GM23338 (cell line): ENCODE results near the gene S100A7. TPM values are rescaled to one million over a fixed set of nuclear protein-coding genes. Genes with fewer than 3 reads are reported as not detected.
A peak's percentile ranks its signal among the peaks of the same experiment; 100 is the strongest.

Source experiments
- ATAC-seq: fragments of 200-7000 bp; cut with Tn5 transposase; 3 replicates; pipeline ENCODE4 v1.9.1; 2020
- DNase-seq: peaks from one replicate; pipeline ENCODE4 v3.0.0-alpha.2; 2015; ENCODE audit warnings: low spot score
- H2AFZ ChIP-seq: fragments of 200-600 bp; sonication (generic); 2 replicates; pipeline ENCODE4 v1.8.0; 2016; ENCODE audit warnings: antibody characterized with exemption, mild to moderate bottlenecking, moderate library complexity
- H3F3A ChIP-seq: fragments of 200-600 bp; sonication (generic); replicated peaks from 2 replicates; pipeline ENCODE4 v1.8.0; 2017; ENCODE audit warnings: antibody characterized with exemption, mixed run types, low read depth
- H3K27ac ChIP-seq: fragments of 200-600 bp; sonication (generic); 2 replicates; pipeline ENCODE4 v1.6.1; 2016; ENCODE audit warnings: low read depth
- H3K27me3 ChIP-seq: fragments of 200-600 bp; sonication (generic); 2 replicates; pipeline ENCODE4 v1.8.0; 2016; ENCODE audit warnings: mild to moderate bottlenecking, mixed run types, moderate library complexity; ENCODE audit not compliant: insufficient read depth
- H3K36me3 ChIP-seq: fragments of 200-600 bp; sonication (generic); 2 replicates; pipeline ENCODE4 v1.8.0; 2016; ENCODE audit warnings: mild to moderate bottlenecking; ENCODE audit not compliant: insufficient read depth
- H3K4me1 ChIP-seq: fragments of 200-600 bp; sonication (generic); 2 replicates; pipeline ENCODE4 v1.8.0; 2016; ENCODE audit warnings: mild to moderate bottlenecking, moderate library complexity; ENCODE audit not compliant: insufficient read depth
- H3K4me2 ChIP-seq: fragments of 200-600 bp; sonication (generic); 2 replicates; pipeline ENCODE4 v1.7.1; 2017; ENCODE audit warnings: mixed run types
- H3K4me3 ChIP-seq: fragments of 200-600 bp; sonication (generic); 2 replicates; pipeline ENCODE4 v1.6.1; 2016; ENCODE audit warnings: mixed run types
- H3K79me2 ChIP-seq: fragments of 200-600 bp; sonication (generic); replicated peaks from 2 replicates; pipeline ENCODE4 v1.8.0; 2017; ENCODE audit warnings: mild to moderate bottlenecking; ENCODE audit not compliant: insufficient read depth
- H3K9me2 ChIP-seq: fragments of 200-600 bp; sonication (generic); 2 replicates; pipeline ENCODE4 v1.8.0; 2017; ENCODE audit not compliant: insufficient read depth
- H4K20me1 ChIP-seq: fragments of 200-600 bp; sonication (generic); replicated peaks from 2 replicates; pipeline ENCODE4 v1.8.0; 2017; ENCODE audit warnings: mild to moderate bottlenecking; ENCODE audit not compliant: insufficient read depth
- H3K27ac Mint-ChIP-seq: 2 replicates; pipeline ENCODE4 v1.8.0; 2020; ENCODE audit warnings: inconsistent platforms, mild to moderate bottlenecking, moderate library complexity, mixed read lengths
- H3K27me3 Mint-ChIP-seq: 3 replicates; pipeline ENCODE4 v1.8.0; 2022; ENCODE audit warnings: low read depth, mild to moderate bottlenecking, moderate library complexity, mixed read lengths, inconsistent platforms; ENCODE audit not compliant: insufficient read depth, poor library complexity
- H3K36me3 Mint-ChIP-seq: 3 replicates; pipeline ENCODE4 v1.8.0; 2021; ENCODE audit warnings: low read depth, mild to moderate bottlenecking, inconsistent platforms, moderate library complexity, mixed read lengths
- H3K4me1 Mint-ChIP-seq: 3 replicates; pipeline ENCODE4 v1.8.0; 2020; ENCODE audit warnings: mild to moderate bottlenecking, inconsistent platforms, mixed read lengths
- H3K4me3 Mint-ChIP-seq: 3 replicates; pipeline ENCODE4 v1.8.0; 2021; ENCODE audit warnings: moderate library complexity, mild to moderate bottlenecking, inconsistent platforms, mixed read lengths
- H3K9me3 Mint-ChIP-seq: 3 replicates; pipeline ENCODE4 v1.8.0; 2020; ENCODE audit warnings: moderate library complexity, mild to moderate bottlenecking, inconsistent platforms, mixed read lengths
- CREB1 ChIP-seq: fragments of 250-450 bp; sonication (Bioruptor Pico); IDR thresholded peaks from 2 replicates; pipeline ENCODE4 v1.5.0; 2020; ENCODE audit warnings: low read depth, mild to moderate bottlenecking, moderate library complexity
- EZH2 ChIP-seq: fragments of 200-600 bp; sonication (generic); IDR thresholded peaks from one replicate; pipeline ENCODE4 v1.8.0; 2017; ENCODE audit warnings: antibody characterized with exemption, mild to moderate bottlenecking, low read depth; ENCODE audit not compliant: unreplicated experiment
- EZH2phosphoT487 ChIP-seq: fragments of 200-600 bp; sonication (generic); IDR thresholded peaks from one replicate; pipeline ENCODE4 v1.8.1; 2018; ENCODE audit warnings: antibody characterized with exemption; ENCODE audit not compliant: unreplicated experiment
- JUNB ChIP-seq: IDR thresholded peaks from one replicate; pipeline ENCODE4 v1.6.1; 2016; ENCODE audit warnings: antibody characterized with exemption; ENCODE audit not compliant: unreplicated experiment
- NANOG ChIP-seq: IDR thresholded peaks from 2 replicates; pipeline ENCODE4 v1.6.1; 2016; ENCODE audit warnings: antibody characterized with exemption, borderline replicate concordance
- POLR2AphosphoS5 ChIP-seq: IDR thresholded peaks from 2 replicates; pipeline ENCODE4 v1.6.1; 2016; ENCODE audit warnings: antibody characterized with exemption, low read depth
- STAT1 ChIP-seq: IDR thresholded peaks from one replicate; pipeline ENCODE4 v1.6.1; 2016; ENCODE audit warnings: antibody characterized with exemption; ENCODE audit not compliant: unreplicated experiment
- ZNF114 ChIP-seq: fragments of 250-450 bp; sonication (Bioruptor Pico); IDR thresholded peaks from 2 replicates; pipeline ENCODE4 v1.5.0; 2020; ENCODE audit warnings: mild to moderate bottlenecking, moderate library complexity
- ZNF331 ChIP-seq: fragments of 250-450 bp; sonication (Bioruptor Pico); IDR thresholded peaks from 2 replicates; pipeline ENCODE4 v1.5.0; 2020; ENCODE audit warnings: low read depth, mild to moderate bottlenecking, moderate library complexity
- polyA plus RNA-seq: library from polyadenylated mRNA; unstranded; fragments of >200 nt; fragmentation: Nextera tagmentation; extraction: Ambion mirVana; gene quantifications from 2 replicates; pipeline ENCODE4 v1.2.1, GENCODE V29; 2016
- total RNA-seq: library from RNA; depleted of rRNA; stranded (reverse); fragments of >200 nt; shearing (Covaris generic); gene quantifications from 2 replicates; pipeline ENCODE4 v1.2.3, GENCODE V29; 2014
- TF ChIP-seq, protein P1 (sequence below): IDR thresholded peaks from one replicate; pipeline ENCODE4 v1.6.1; 2018; ENCODE audit warnings: antibody characterized with exemption; ENCODE audit not compliant: unreplicated experiment
- TF ChIP-seq, protein P2 (sequence below): IDR thresholded peaks from 2 replicates; pipeline ENCODE4 v1.6.1; 2016; ENCODE audit warnings: antibody characterized with exemption
- TF ChIP-seq, protein P3 (sequence below): fragments of 250-450 bp; sonication (Bioruptor Pico); IDR thresholded peaks from 2 replicates; pipeline ENCODE4 v1.5.0; 2020; ENCODE audit warnings: mild to moderate bottlenecking, moderate library complexity
- TF ChIP-seq, protein P4 (sequence below), 2 experiments: fragments of 200-600 bp in 1 of 2; sonication (generic) in 1 of 2; conservative IDR thresholded peaks; 2 replicates each; pipeline versions ENCODE4 v1.5.1 to v1.6.1; 2016 to 2017; ENCODE audit warnings: antibody characterized with exemption in 2 of 2, low read depth in 2 of 2, mild to moderate bottlenecking in 2 of 2, moderate library complexity in 1 of 2

Gene S100A7
- total and polyA plus RNA-seq, 2 experiments from 2014 or later, result not detected

DNA sequence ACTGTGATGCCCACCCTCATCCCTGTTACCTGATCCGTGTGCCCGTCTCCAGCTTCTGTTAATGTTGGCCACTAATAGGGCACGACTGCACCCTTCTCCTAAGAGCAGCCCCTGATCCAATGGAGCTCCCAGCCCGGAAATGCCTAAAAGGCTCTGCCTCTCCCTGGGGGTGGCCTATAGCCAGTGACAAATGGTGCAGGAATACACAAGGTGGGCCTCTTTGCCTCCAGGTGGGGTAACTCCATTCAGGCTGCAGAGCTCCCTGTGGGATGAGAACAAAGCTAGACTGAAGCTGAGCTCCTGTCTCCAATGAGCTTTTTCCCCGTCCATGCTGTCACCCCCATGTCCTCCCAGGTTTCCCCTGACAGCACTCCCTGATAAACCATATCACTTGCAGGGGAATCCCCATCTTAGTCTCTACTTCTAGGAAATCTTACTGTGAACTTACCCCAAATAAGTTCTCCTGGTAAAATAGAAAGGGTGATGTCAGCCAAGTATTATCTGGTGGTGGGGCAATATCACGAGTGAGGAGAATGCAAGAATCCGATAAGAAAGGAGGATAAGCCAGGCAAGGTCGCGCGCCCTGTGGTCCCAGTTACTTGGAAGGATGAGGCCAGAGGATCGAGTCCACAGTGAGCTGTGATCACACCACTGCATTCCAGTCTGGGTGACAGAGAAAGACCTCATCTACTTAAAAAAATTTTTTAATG, 25.6 kb downstream of the S100A7 start:
- H3K9me3 Mint-ChIP-seq, result no peaks in the 10 kb centered on the region; the same call in 1 of the 3 replicates
- H3K9me2 ChIP-seq, result no peaks in the 10 kb centered on the region

More for the DNA sequence above, 25.6 kb downstream of the S100A7 start:
- H3K36me3 Mint-ChIP-seq, result no peaks in the 10 kb centered on the region
- Histone ChIP-seq H3K4me3 (no peak overlapping the region), H4K20me1 (no peaks in the 10 kb centered on the region), H3K27ac (no peak overlapping the region), H3K27me3 (no peaks in the 10 kb centered on the region), H3F3A (no peaks in the 10 kb centered on the region), H3K4me1 (no peaks in the 10 kb centered on the region), H2AFZ (0 out of 2 replicates have a peak overlapping the region, but pooled peaks have one; percentile 14), H3K36me3 (no peaks in the 10 kb centered on the region), H3K79me2 (no peaks in the 10 kb centered on the region), H3K4me2 (no peak overlapping the region)
- no peak overlapping the region for H3K27ac Mint-ChIP-seq
- H3K27me3 Mint-ChIP-seq, result peaks cover 8% of the 10 kb centered on the region
- no peak for DNase-seq
- no peak overlapping the region for H3K4me3 Mint-ChIP-seq
- ATAC-seq, result no peak
- no peaks in the 10 kb centered on the region; the same call in 2 of the 3 replicates for H3K4me1 Mint-ChIP-seq
- no peak for TF ChIP-seq CREB1 (CRISPR knock-in tag)
- TF ChIP-seq, protein P1, sequence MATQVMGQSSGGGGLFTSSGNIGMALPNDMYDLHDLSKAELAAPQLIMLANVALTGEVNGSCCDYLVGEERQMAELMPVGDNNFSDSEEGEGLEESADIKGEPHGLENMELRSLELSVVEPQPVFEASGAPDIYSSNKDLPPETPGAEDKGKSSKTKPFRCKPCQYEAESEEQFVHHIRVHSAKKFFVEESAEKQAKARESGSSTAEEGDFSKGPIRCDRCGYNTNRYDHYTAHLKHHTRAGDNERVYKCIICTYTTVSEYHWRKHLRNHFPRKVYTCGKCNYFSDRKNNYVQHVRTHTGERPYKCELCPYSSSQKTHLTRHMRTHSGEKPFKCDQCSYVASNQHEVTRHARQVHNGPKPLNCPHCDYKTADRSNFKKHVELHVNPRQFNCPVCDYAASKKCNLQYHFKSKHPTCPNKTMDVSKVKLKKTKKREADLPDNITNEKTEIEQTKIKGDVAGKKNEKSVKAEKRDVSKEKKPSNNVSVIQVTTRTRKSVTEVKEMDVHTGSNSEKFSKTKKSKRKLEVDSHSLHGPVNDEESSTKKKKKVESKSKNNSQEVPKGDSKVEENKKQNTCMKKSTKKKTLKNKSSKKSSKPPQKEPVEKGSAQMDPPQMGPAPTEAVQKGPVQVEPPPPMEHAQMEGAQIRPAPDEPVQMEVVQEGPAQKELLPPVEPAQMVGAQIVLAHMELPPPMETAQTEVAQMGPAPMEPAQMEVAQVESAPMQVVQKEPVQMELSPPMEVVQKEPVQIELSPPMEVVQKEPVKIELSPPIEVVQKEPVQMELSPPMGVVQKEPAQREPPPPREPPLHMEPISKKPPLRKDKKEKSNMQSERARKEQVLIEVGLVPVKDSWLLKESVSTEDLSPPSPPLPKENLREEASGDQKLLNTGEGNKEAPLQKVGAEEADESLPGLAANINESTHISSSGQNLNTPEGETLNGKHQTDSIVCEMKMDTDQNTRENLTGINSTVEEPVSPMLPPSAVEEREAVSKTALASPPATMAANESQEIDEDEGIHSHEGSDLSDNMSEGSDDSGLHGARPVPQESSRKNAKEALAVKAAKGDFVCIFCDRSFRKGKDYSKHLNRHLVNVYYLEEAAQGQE, result no peak
- no peak for TF ChIP-seq STAT1
- TF ChIP-seq, protein P2, sequence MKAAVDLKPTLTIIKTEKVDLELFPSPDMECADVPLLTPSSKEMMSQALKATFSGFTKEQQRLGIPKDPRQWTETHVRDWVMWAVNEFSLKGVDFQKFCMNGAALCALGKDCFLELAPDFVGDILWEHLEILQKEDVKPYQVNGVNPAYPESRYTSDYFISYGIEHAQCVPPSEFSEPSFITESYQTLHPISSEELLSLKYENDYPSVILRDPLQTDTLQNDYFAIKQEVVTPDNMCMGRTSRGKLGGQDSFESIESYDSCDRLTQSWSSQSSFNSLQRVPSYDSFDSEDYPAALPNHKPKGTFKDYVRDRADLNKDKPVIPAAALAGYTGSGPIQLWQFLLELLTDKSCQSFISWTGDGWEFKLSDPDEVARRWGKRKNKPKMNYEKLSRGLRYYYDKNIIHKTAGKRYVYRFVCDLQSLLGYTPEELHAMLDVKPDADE, result no peak
- no peak for TF ChIP-seq JUNB
- TF ChIP-seq EZH2phosphoT487, result no peak
- TF ChIP-seq, protein P3, sequence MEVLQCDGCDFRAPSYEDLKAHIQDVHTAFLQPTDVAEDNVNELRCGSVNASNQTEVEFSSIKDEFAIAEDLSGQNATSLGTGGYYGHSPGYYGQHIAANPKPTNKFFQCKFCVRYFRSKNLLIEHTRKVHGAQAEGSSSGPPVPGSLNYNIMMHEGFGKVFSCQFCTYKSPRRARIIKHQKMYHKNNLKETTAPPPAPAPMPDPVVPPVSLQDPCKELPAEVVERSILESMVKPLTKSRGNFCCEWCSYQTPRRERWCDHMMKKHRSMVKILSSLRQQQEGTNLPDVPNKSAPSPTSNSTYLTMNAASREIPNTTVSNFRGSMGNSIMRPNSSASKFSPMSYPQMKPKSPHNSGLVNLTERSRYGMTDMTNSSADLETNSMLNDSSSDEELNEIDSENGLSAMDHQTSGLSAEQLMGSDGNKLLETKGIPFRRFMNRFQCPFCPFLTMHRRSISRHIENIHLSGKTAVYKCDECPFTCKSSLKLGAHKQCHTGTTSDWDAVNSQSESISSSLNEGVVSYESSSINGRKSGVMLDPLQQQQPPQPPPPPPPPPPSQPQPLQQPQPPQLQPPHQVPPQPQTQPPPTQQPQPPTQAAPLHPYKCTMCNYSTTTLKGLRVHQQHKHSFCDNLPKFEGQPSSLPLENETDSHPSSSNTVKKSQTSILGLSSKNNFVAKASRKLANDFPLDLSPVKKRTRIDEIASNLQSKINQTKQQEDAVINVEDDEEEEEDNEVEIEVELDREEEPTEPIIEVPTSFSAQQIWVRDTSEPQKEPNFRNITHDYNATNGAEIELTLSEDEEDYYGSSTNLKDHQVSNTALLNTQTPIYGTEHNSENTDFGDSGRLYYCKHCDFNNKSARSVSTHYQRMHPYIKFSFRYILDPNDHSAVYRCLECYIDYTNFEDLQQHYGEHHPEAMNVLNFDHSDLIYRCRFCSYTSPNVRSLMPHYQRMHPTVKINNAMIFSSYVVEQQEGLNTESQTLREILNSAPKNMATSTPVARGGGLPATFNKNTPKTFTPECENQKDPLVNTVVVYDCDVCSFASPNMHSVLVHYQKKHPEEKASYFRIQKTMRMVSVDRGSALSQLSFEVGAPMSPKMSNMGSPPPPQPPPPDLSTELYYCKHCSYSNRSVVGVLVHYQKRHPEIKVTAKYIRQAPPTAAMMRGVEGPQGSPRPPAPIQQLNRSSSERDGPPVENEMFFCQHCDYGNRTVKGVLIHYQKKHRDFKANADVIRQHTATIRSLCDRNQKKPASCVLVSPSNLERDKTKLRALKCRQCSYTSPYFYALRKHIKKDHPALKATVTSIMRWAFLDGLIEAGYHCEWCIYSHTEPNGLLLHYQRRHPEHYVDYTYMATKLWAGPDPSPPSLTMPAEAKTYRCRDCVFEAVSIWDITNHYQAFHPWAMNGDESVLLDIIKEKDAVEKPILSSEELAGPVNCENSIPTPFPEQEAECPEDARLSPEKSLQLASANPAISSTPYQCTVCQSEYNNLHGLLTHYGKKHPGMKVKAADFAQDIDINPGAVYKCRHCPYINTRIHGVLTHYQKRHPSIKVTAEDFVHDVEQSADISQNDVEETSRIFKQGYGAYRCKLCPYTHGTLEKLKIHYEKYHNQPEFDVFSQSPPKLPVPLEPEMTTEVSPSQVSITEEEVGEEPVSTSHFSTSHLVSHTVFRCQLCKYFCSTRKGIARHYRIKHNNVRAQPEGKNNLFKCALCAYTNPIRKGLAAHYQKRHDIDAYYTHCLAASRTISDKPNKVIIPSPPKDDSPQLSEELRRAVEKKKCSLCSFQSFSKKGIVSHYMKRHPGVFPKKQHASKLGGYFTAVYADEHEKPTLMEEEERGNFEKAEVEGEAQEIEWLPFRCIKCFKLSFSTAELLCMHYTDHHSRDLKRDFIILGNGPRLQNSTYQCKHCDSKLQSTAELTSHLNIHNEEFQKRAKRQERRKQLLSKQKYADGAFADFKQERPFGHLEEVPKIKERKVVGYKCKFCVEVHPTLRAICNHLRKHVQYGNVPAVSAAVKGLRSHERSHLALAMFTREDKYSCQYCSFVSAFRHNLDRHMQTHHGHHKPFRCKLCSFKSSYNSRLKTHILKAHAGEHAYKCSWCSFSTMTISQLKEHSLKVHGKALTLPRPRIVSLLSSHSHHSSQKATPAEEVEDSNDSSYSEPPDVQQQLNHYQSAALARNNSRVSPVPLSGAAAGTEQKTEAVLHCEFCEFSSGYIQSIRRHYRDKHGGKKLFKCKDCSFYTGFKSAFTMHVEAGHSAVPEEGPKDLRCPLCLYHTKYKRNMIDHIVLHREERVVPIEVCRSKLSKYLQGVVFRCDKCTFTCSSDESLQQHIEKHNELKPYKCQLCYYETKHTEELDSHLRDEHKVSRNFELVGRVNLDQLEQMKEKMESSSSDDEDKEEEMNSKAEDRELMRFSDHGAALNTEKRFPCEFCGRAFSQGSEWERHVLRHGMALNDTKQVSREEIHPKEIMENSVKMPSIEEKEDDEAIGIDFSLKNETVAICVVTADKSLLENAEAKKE, result no peak
- TF ChIP-seq POLR2AphosphoS5, result no peak
- TF ChIP-seq ZNF331, result no peak
- no peak for TF ChIP-seq NANOG
- no peak for TF ChIP-seq EZH2
- no peak for TF ChIP-seq ZNF114 (CRISPR knock-in tag)
- TF ChIP-seq, protein P4, sequence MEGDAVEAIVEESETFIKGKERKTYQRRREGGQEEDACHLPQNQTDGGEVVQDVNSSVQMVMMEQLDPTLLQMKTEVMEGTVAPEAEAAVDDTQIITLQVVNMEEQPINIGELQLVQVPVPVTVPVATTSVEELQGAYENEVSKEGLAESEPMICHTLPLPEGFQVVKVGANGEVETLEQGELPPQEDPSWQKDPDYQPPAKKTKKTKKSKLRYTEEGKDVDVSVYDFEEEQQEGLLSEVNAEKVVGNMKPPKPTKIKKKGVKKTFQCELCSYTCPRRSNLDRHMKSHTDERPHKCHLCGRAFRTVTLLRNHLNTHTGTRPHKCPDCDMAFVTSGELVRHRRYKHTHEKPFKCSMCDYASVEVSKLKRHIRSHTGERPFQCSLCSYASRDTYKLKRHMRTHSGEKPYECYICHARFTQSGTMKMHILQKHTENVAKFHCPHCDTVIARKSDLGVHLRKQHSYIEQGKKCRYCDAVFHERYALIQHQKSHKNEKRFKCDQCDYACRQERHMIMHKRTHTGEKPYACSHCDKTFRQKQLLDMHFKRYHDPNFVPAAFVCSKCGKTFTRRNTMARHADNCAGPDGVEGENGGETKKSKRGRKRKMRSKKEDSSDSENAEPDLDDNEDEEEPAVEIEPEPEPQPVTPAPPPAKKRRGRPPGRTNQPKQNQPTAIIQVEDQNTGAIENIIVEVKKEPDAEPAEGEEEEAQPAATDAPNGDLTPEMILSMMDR (conservative IDR thresholded peaks at IDR 0.05; ENCODE audit: low read depth in 2 of 2), result no peak
